ENCODE results near the gene CRIM1. TPM values are rescaled to one million over a fixed set of nuclear protein-coding genes. Genes with fewer than 3 reads are reported as not detected.
A peak's percentile ranks its signal among the peaks of the same experiment; 100 is the strongest.

Gene CRIM1
- total RNA-seq, 1 donor from 2014 or later, result 246 TPM

DNA sequence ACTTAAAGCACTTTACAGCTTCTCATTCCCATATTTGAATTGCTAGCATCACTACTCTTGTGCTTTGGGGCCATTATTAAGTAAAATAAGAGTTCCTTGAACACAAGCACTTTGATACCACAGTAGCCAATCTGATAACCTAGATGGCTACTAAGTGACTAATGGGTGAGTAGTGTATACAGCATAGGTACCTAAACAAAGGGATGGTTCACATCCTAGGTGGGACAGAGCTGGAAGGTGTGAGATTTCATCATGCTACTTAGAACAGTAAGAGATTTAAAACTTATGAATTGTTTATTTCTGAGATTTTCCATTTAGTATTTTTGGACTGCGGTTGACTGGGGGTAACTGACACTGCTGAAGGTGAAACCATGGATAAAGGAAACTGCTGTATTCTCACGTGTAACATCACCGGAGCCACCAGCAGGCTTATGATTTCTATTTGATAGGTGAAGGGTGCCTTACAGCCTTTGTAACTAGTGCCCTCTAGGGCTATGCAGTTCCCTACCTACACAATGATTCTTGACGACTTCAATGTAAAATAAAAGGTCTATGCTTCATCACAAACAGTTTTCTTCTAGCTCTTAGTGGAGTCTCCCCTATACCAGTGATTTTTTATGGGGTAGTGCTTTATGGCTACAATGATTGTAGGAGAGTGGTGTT is 22.1 kb upstream of the CRIM1 start:
- no peaks in the 10 kb centered on the region for H3K36me3 Mint-ChIP-seq (ENCODE audit: low read depth, unreplicated experiment)

DNA sequence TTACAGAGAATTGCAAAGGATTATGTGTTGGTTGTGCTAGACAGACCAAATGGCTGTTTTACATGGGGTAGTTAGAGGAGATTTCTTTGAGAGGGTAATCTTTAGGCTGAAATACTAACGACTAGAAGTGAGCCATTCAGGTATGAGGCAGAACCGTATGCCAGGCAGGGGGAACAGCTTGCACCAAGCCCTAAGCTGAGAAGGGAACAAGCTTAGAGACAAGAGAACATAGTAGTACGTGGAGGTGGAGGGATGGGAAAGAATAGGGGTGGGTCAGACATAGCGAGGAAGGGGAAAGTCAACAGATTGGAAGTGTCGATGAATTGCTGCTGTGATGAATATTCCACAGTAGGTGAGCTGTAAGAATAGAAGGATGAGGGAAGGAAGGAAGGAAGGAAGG is 20.0 kb upstream of the CRIM1 start:
- DNase-seq (ENCODE audit: low spot score), result no peak
- Mint-ChIP-seq H3K27me3 (ENCODE audit: unreplicated experiment) (no peaks in the 10 kb centered on the region), H3K36me3 (ENCODE audit: low read depth, unreplicated experiment) (no peaks in the 10 kb centered on the region), H3K4me1 (ENCODE audit: unreplicated experiment) (peaks cover 15% of the 10 kb centered on the region), H3K27ac (ENCODE audit: unreplicated experiment) (no peak overlapping the region), H3K4me3 (ENCODE audit: unreplicated experiment) (no peak overlapping the region), H3K9me3 (ENCODE audit: unreplicated experiment) (no peaks in the 10 kb centered on the region)
- TF ChIP-seq, protein P1, sequence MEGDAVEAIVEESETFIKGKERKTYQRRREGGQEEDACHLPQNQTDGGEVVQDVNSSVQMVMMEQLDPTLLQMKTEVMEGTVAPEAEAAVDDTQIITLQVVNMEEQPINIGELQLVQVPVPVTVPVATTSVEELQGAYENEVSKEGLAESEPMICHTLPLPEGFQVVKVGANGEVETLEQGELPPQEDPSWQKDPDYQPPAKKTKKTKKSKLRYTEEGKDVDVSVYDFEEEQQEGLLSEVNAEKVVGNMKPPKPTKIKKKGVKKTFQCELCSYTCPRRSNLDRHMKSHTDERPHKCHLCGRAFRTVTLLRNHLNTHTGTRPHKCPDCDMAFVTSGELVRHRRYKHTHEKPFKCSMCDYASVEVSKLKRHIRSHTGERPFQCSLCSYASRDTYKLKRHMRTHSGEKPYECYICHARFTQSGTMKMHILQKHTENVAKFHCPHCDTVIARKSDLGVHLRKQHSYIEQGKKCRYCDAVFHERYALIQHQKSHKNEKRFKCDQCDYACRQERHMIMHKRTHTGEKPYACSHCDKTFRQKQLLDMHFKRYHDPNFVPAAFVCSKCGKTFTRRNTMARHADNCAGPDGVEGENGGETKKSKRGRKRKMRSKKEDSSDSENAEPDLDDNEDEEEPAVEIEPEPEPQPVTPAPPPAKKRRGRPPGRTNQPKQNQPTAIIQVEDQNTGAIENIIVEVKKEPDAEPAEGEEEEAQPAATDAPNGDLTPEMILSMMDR (IDR thresholded peaks at IDR 0.05; ENCODE audit: unreplicated experiment), result no peak

More for the DNA sequence above, 22.1 kb upstream of the CRIM1 start:
- DNase-seq (ENCODE audit: low spot score), result no peak
- no peak overlapping the region for H3K27ac Mint-ChIP-seq (ENCODE audit: unreplicated experiment)
- TF ChIP-seq, protein P1 (IDR thresholded peaks at IDR 0.05; ENCODE audit: unreplicated experiment), result no peak
- no peak overlapping the region for H3K4me3 Mint-ChIP-seq (ENCODE audit: unreplicated experiment)
- peaks cover 18% of the 10 kb centered on the region for H3K4me1 Mint-ChIP-seq (ENCODE audit: unreplicated experiment)
- no peaks in the 10 kb centered on the region for H3K27me3 Mint-ChIP-seq (ENCODE audit: unreplicated experiment)
- no peaks in the 10 kb centered on the region for H3K9me3 Mint-ChIP-seq (ENCODE audit: unreplicated experiment)

DNA sequence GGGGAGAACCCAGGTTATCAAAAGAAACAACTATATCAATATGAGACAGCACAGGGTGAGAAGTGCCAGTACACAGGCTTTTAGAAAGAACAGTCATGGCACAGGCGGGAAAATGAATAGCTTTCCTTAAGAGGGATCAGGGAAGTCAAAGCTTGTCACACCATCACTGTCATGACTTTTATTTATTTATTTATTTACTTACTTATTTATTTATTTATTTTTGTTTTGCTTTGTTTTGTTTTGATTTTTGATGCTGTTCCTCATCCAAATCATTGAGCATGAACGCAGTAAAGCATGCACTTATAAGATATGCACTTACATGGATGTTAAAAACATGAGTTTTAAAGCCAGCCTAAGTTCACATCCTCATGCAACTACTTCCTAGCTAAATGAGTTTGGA is 19.3 kb upstream of the CRIM1 start:
- H3K4me1 Mint-ChIP-seq (ENCODE audit: unreplicated experiment), result peaks cover 12% of the 10 kb centered on the region
- no peaks in the 10 kb centered on the region for H3K27me3 Mint-ChIP-seq (ENCODE audit: unreplicated experiment)
- no peak overlapping the region for H3K27ac Mint-ChIP-seq (ENCODE audit: unreplicated experiment)
- no peak for DNase-seq (ENCODE audit: low spot score)
- H3K4me3 Mint-ChIP-seq (ENCODE audit: unreplicated experiment), result no peak overlapping the region
- TF ChIP-seq, protein P1 (IDR thresholded peaks at IDR 0.05; ENCODE audit: unreplicated experiment), result no peak
- H3K9me3 Mint-ChIP-seq (ENCODE audit: unreplicated experiment), result no peaks in the 10 kb centered on the region
- no peaks in the 10 kb centered on the region for H3K36me3 Mint-ChIP-seq (ENCODE audit: low read depth, unreplicated experiment)

DNA sequence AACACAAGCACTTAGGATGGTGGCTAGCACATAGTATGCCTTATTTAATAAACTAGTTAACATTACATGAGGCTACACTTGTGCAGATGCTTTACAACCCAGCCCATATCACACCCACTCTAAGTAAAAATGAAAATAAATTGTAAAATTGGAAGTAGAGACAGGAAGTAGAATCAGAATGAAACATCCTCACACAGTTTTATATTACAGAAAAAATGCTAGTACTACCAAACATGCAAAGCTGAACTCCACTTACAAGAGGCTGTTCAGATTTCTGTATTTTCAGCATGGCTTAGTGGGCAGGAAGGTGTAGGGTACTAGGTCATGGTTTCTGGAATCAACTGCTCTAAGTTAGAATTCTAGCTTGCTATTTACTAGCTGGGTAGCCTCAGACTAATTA is 18.2 kb upstream of the CRIM1 start:
- no peak overlapping the region for H3K4me3 Mint-ChIP-seq (ENCODE audit: unreplicated experiment)
- no peaks in the 10 kb centered on the region for H3K27me3 Mint-ChIP-seq (ENCODE audit: unreplicated experiment)
- no peak for DNase-seq (ENCODE audit: low spot score)
- TF ChIP-seq, protein P1 (IDR thresholded peaks at IDR 0.05; ENCODE audit: unreplicated experiment), result no peak
- H3K36me3 Mint-ChIP-seq (ENCODE audit: low read depth, unreplicated experiment), result no peaks in the 10 kb centered on the region
- H3K27ac Mint-ChIP-seq (ENCODE audit: unreplicated experiment), result no peak overlapping the region
- no peaks in the 10 kb centered on the region for H3K9me3 Mint-ChIP-seq (ENCODE audit: unreplicated experiment)
- H3K4me1 Mint-ChIP-seq (ENCODE audit: unreplicated experiment), result peaks cover 7% of the 10 kb centered on the region

DNA sequence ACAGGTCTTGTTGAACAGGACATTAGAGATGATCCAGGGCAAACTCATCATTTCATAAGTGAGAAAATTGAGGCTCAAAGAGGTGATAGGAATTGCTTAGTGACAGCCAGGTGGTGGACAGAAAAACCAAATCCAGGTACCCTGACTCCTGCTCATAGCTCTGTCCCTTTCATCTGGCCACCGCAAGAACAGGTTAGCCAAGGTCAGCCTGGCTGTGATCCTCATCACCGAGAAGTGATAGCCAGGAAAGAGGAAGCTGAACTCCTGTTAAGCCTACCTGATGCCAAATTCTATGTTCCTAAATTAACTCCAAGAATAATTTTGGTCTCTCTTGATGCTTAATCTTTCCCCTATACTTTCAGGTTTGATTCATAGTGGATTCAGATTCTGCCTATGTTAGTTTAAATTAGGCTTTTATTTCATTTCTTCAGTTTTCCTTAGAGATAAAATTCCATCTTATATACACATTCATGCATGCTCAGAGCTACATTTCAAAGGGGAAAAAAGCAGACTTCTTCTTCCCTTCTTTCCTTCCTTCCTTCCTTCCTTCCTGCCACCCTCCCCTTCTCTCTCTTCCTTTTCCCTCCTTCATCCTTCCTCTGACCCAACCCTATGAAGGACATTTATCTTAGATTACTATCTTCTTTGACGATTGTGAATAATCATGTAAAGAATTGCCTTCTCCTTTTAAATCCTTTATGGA is 17.3 kb upstream of the CRIM1 start:
- TF ChIP-seq, protein P1 (IDR thresholded peaks at IDR 0.05; ENCODE audit: unreplicated experiment), result no peak
- no peak overlapping the region for H3K4me3 Mint-ChIP-seq (ENCODE audit: unreplicated experiment)
- no peaks in the 10 kb centered on the region for H3K27me3 Mint-ChIP-seq (ENCODE audit: unreplicated experiment)
- DNase-seq (ENCODE audit: low spot score), result no peak
- peaks cover 7% of the 10 kb centered on the region for H3K4me1 Mint-ChIP-seq (ENCODE audit: unreplicated experiment)
- no peaks in the 10 kb centered on the region for H3K36me3 Mint-ChIP-seq (ENCODE audit: low read depth, unreplicated experiment)
- H3K9me3 Mint-ChIP-seq (ENCODE audit: unreplicated experiment), result no peaks in the 10 kb centered on the region
- H3K27ac Mint-ChIP-seq (ENCODE audit: unreplicated experiment), result peak overlapping the region; percentile 7
